KOPT-K1 (cell line): Measurements from ENCODE around the gene RDH16.
"Not testable (repeated sequence)": the region's sequence is repeated elsewhere in the genome, so short reads cannot be mapped to it uniquely, and the experiment has no call there.

Experiments used
- H3K27ac ChIP-seq: fragments of 200-600 bp; sonication (generic); 2 replicates; pipeline ENCODE4 v1.5.1; 2016; ENCODE audit warnings: antibody characterized with exemption, mild to moderate bottlenecking, low read depth, low read length; ENCODE audit not compliant: poor library complexity, severe bottlenecking
- H3K36me3 ChIP-seq: fragments of 200-600 bp; sonication (generic); 2 replicates; pipeline ENCODE4 v1.5.1; 2017; ENCODE audit warnings: antibody characterized with exemption, mild to moderate bottlenecking, low read length, moderate library complexity; ENCODE audit not compliant: insufficient read depth
- H3K9me3 ChIP-seq: fragments of 200-600 bp; sonication (generic); 2 replicates; pipeline ENCODE4 v1.5.1; 2017; ENCODE audit warnings: antibody characterized with exemption, low read length, mild to moderate bottlenecking; ENCODE audit not compliant: insufficient read depth, poor library complexity, severe bottlenecking

Gene RDH16

GRCh38 chr12:56978397-56979138 is 21.2 kb upstream of the RDH16 start:
- Histone ChIP-seq H3K36me3 (no peaks in the 10 kb centered on the region), H3K27ac (no peak overlapping the region), H3K9me3 (no peaks in the 10 kb centered on the region)

GRCh38 chr12:56977361-56977760 is 20.0 kb upstream of the RDH16 start:
- H3K36me3 ChIP-seq, H3K27ac ChIP-seq, H3K9me3 ChIP-seq: not testable (repeated sequence)

GRCh38 chr12:56974224-56974623 is 16.8 kb upstream of the RDH16 start:
- H3K9me3 ChIP-seq, H3K36me3 ChIP-seq, H3K27ac ChIP-seq: not testable (repeated sequence)

GRCh38 chr12:56968910-56969309 is 11.5 kb upstream of the RDH16 start:
- H3K36me3 ChIP-seq, H3K27ac ChIP-seq, H3K9me3 ChIP-seq: not testable (repeated sequence)

DNA sequence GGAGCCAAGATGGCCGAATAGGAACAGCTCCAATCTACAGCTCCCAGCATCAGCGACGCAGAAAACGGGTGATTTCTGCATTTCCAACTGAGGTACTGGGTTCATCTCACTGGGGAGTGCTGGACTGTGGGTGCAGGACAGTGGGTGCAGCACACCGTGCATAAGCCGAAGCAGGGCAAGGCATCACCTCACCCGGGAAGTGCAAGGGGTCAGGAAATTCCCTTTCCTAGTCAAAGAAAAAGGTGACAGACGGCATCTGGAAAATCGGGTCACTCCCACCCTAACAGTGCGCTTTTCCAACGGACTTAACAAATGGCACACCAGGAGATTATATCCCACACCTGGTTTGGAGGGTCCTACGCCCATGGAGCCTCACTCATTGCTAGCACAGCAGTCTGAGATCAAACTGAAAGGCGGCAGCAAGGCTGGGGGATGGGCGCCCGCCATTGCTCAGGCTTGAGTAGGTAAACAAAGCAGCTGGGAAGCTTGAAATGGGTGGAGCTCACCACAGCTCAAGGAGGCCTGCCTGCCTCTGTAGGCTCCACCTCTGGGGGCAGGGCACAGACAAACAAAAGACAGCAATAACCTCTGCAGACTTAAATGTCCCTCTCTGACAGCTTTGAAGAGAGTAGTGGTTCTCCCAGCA is 8.7 kb upstream of the RDH16 start:
- not testable (repeated sequence) for H3K9me3 ChIP-seq, H3K27ac ChIP-seq, H3K36me3 ChIP-seq

- not testable (repeated sequence) for H3K9me3 ChIP-seq, H3K36me3 ChIP-seq, H3K27ac ChIP-seq
Measured at GRCh38 chr12:56965124-56965523, 7.7 kb upstream of the RDH16 start.

DNA sequence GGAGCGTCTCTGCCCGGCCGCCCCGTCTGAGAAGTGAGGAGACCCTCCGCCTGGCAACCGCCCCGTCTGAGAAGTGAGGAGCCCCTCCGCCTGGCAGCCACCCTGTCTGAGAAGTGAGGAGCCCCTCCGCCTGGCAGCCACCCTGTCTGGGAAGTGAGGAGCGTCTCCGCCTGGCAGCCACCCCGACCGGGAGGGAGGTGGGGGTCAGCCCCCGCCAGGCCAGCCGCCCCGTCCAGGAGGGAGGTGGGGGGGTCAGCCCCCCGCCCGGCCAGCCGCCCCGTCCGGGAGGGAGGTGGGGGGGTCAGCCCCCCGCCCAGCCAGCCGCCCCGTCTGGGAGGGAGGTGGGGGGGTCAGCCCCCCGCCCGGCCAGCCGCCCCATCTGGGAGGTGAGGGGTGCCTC is 6.1 kb upstream of the RDH16 start:
- H3K9me3 ChIP-seq, H3K36me3 ChIP-seq, H3K27ac ChIP-seq: not testable (repeated sequence)

GRCh38 chr12:56962247-56962646 is 4.8 kb upstream of the RDH16 start:
- not testable (repeated sequence) for H3K27ac ChIP-seq, H3K36me3 ChIP-seq, H3K9me3 ChIP-seq

GRCh38 chr12:56958422-56958821 is 1.0 kb upstream of the RDH16 start:
- Histone ChIP-seq H3K9me3 (no peaks in the 10 kb centered on the region), H3K36me3 (no peaks in the 10 kb centered on the region), H3K27ac (no peak overlapping the region)

DNA sequence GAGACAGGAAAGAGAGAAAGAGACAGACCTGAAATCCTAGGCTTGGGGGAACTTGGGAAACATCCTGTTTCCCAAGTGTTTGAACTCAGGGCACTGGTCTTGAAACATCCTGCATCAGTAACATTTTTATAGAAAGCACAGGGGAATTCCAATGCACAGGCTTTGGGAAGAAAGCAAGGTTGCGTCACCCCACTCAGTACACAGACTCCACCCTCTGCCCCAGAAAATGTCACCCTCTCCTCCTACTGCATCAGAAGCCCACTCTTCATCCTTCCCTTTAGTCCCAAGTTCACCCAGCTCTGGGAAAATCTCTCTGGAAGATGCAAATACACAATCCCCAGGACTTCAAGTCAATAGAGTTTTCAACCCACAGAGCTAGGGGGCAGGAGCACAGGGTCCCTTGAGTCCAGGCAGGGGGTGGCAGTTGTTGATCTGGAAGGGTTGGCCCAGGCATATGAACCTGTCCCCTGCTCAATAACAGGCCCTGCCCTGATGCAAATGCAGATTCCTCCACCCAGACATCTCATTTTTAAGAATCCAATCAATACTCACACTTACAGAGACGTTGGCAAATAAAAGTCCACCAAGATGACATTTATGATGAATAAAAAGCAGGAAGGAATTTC is 1.7 kb downstream of the RDH16 start:
- Histone ChIP-seq H3K9me3 (no peaks in the 10 kb centered on the region), H3K27ac (no peak overlapping the region), H3K36me3 (no peaks in the 10 kb centered on the region)

GRCh38 chr12:56954958-56955355 is 2.5 kb downstream of the RDH16 start:
- H3K27ac ChIP-seq: no peak overlapping the region
- no peaks in the 10 kb centered on the region for H3K36me3 ChIP-seq
- H3K9me3 ChIP-seq: no peaks in the 10 kb centered on the region

GRCh38 chr12:56954057-56954957 is 3.1 kb downstream of the RDH16 start:
- no peaks in the 10 kb centered on the region for H3K36me3 ChIP-seq
- no peaks in the 10 kb centered on the region for H3K9me3 ChIP-seq
- no peak overlapping the region for H3K27ac ChIP-seq

- no peaks in the 10 kb centered on the region for H3K9me3 ChIP-seq
- H3K27ac ChIP-seq: no peak overlapping the region
- no peaks in the 10 kb centered on the region for H3K36me3 ChIP-seq
Measured at GRCh38 chr12:56953314-56953713, 4.1 kb downstream of the RDH16 start.

DNA sequence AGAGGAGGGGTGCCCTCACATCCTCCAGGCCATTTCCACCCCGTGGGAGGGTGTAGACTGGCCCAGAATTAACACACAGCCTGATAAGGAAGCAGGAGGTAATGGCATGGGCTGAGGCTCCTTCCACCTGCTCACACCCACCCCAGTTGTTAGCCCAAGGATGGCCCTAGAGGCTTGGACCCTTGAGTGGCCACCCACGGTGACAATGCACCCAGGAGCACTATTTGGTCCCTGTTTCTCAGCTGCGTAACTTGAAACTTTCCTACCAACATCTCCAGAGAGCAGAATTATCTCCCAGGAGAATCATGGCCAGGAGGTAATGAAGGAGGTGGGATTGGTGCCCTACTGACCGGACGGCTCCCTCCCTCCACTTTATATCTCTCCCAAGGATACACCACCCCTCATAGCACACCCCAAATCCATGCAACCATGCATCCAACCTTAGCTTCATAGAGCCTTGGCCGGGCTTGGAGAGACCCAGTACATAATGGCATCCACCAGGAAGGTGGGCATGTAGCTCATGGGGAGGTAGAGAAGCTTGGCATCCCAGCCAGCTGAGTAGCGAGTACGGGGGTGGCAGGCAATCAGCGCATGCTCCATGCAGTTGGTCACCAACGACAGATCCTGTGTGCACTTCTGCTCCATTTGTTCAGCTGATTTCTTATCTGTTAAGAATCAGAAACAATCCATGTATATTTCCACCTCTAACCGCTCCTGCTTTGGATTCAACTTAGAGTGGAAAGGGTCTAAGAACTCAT is 5.6 kb downstream of the RDH16 start:
- no peaks in the 10 kb centered on the region for H3K36me3 ChIP-seq
- no peaks in the 10 kb centered on the region for H3K9me3 ChIP-seq
- H3K27ac ChIP-seq: no peak overlapping the region
